GM21381 (cell line): Measurements from ENCODE around the gene TNFAIP8L2.

Experiments used
- ATAC-seq: cut with Tn5 transposase; IDR thresholded peaks from one replicate; pipeline ENCODE4 v1.9.1; 2021; ENCODE audit warnings: mild to moderate bottlenecking, moderate library complexity; ENCODE audit not compliant: unreplicated experiment

The TNFAIP8L2 gene

DNA sequence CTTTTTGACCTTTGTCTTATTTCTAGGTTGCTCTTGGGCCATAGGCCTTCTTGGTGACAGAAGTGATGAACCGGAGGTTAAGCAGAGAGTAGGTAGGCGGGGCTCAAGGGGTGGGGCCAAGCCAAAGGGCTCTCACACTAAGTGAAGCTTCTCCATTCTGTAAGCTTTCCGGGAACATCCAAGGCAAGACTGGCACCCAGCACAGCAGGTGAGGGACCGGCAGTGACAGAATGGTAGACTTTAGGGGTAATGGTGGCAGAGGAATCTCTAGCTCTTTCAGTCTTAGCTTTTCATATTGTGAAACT, at the start of gene TNFAIP8L2:
TSS of gene TNFAIP8L2 (plus strand) at position 135 of the 305 bp plus-strand sequence. CDS start 2,049 bp downstream, outside the sequence.
- peak; percentile 57 for ATAC-seq

DNA sequence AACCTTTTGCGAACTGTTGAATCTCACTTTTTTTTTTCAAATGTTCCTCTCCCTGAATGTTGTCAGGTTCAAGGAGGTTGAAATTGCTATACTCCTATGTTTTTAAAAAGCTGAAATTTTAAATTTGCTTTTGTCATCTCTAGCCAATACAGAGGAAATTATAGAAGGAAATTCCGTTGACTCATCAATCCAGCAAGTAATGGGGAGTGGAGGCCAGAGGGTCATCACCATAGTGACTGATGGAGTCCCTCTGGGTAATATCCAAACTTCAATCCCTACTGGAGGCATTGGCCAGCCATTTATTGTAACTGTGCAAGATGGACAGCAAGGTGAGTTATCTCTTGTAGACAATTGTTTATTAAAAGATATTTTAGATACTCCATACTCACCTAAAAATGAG, 49.6 kb upstream of the TNFAIP8L2 start:
- ATAC-seq: no peak

DNA sequence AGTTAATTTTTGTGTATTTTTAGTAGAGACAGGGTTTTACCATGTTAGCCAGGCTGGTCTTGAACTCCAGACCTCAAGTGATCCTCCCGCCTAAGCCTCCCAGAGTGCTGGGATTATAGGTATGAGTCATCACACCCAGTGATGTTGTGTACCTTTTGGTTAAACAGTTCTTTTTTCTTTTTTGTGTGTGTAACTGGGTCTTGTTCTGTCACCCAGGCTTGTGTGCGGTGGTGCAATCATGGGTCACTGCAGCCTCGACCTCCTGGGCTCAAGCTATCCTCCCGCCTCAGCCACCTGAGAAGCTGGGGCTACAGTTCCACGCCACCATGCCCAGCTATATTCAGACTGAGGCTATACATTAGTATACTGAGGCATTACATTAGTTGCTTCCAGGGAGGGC, 48.1 kb upstream of the TNFAIP8L2 start:
- ATAC-seq: no peak

DNA sequence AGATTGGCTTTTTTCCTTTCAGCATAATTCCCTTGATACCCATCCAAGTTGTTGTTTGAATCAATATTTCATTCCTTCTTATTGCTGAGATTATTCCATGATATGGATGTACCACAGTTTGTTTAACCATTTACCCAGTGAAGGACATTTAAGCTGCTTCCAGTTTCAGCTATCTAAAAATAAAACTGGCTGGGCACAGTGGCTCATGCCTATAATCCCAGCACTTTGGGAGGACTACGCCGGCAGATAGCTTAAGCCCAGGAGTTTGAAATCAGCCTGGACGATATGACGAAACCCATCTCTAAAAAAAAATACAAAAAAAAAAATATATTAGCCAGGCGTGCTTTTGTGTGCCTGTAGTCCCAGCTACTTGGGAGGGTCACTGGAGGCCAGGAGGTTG, 42.6 kb upstream of the TNFAIP8L2 start:
- no peak for ATAC-seq

DNA sequence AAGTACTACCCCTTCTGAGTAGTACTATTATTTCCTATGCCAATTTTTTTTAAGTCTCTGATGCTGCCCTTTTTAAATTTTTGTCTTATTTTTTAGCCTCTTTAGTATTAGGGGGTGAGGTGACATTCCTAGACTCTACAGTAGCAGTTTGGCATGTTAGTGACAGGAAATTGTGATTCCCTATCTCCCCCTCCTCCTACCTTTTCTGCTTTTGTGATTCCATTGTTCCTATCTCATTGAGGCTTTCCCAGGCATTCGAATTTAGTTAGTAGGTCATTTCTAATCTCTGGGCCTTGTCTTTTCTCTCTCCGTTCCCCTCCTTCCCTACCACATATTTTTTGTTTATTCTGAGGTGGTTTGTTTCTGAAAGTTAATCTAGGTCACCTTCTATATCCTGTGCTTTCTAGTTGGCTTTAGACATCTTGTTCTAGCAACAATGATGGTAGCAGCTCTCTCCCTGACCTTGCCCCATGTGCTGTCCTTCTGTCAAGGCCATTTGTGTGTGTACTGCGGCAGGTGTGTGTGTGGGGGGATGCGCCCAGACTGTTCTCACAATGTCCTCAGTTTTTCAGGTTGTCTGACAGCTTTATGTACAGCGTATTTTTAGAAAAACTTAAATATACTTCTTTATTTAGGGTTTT, 31.6 kb upstream of the TNFAIP8L2 start:
- no peak for ATAC-seq

DNA sequence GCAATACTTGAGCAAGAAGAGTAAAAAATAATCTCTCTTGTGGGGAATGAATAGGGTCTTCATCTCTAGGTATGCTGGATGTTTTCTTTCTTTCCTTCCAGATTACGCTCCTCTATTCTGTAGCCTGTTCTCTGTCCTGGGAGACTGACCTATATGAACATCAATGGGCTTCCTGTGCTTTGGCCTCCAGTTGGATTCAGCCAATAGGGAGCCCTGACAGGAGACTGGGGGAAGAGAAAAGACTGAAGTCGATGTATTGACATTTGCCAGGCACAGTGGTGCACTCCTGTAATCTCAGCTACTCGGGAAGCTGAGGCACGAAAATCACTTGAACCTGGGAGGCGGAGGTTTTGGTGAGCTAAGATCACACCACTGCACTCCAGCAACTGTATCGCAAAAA, 27.6 kb upstream of the TNFAIP8L2 start:
- no peak for ATAC-seq

DNA sequence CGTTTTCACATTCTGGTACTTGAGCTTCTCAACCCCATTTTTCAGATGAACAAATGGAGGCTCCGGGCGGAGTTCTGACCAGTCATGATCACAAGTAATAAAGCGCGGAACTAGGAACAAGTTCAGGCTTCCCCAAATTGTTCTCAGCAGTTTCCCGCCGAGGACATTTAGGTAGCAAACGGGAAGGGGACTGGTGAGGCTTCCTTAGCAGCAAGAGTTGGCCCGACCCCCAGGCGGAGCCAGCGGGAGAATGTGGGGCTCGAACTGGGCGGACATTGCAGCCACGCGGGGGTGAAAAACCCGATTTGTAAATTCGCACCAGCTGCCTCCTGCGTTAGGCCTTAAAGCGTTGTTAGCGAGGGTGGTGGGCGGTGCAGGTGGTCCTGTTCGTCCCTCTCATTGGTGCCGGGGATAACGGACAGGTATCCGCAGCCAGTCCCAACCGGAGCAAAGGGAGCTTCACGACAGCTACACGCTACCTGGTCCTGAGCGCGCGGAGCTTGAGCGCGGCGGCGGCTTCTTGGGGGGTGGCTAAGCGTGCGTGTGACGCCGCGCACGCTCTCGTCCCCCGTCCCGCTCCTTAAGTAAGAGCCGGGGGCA, 25.4 kb upstream of the TNFAIP8L2 start:
- ATAC-seq: no peak

DNA sequence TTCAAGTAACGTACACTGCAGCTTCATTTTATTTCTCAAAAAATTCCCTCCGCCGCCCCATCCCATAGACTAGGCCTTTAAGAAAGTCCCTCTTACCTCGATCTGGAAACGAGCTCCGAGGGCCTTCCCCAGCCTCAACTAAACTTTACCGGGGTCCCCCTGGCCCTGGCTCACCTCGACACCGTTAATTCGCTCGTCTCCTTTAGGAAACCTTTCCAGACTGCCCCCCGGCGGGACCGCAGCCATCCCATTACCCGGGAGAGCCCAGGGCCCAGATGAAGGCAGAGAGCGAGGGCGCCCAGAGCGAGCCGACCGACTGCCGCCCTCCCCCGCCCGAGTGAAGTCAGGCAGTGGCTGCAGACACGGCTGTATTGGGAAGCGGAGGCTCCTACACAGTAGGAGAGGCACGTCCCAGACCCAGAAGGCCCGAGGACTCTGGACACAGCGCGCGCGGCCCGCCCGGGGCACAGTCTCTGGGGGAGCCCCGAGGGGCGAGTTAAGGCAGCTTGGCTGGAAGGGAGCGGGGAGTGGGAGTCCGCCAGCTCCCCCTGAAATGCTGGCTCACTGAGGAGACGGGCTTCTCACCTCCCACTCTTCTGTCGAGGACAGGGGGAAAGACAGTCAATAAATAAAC, 24.6 kb upstream of the TNFAIP8L2 start:
- no peak for ATAC-seq

DNA sequence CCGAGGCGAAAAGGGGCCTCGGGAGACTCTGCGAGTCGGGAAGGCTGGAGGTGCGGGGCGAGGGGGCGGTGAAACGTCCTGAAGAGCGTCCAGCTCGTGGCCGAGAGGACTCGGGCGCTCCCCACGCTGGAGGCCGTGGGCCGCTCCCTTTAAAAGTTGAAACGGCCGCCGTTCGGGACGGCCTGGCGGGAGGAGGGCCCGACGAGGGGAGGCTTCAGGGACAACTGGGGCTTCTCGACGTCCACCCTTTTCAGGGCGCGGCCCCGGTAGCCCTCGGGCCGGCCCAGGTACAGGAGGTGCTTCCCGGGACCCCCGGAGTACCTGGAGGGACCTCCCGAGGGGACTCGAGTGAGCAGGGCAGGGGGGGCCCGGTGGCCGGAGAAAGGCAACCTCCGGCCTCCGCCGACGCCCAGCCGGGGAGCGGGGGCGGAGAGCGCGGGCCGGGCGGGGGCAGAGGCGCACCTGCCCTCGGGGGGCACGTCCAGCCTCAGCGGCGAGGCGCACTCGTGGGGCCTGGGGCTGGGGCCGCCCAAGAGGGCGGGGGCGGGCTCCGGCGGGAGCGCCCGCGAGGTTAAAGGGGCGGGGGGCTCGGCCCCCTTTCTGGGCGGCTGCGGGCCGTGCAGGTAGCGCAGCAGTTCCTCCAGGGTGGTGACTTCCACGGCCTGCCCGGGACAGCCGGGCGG, 24.0 kb upstream of the TNFAIP8L2 start:
- no peak for ATAC-seq

DNA sequence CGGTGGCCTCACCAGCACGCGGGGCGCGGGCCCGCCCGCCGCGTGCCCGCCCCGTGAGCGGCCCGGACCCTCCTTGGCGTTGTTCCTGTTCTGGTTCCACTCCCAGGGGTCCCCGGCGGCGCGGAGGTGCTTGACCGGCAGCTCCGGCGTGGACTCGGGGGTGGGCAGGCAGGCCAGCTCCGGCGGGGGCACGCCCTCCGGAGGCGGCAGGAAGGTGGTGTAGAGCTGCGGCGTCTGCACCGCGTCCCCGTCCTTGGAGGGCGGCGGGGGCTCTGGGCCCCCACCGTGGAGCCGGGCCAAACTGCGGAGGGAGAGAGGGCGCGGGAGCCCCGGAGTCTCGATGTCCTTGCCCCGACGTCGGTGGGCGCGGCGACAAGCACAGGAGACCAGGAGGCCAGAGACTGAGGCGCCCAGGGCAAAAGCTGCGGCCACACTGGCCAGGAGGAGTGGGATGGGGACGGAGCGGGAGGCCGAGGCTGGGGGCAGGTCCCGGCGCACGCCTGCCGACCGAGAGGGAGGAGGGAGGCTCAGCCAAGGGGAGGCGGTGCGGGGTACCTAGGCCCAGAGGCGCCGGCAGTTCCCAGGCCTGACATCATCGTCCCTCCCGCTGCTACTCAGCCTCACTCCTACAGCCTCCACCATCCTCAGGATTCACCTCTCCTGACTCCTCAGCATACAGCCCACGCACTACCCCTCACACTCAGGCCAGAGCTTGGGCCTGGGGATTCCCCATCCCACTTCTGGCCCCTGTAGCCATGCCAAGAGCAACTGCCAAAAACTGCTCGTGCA, 23.2 kb upstream of the TNFAIP8L2 start:
- no peak for ATAC-seq

DNA sequence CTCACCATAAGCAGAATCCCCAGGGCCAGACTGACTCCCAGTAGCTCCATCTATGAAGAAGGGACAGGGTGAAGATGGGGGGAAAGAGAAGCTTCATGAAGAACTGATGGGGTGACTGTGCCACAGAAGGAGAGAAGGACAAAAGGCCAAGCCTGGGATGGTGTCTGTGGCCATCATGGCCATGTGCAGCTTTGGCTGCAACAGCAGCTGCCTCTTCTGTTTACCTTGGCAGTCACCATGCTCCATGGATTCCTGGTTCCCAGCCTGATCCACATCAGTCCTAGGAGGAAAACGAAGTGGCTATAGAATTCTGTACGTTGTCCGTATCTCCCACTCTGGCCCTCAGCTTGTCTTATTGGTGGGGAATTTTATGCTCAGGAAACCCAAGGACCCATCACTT, 22.1 kb upstream of the TNFAIP8L2 start:
- no peak for ATAC-seq

DNA sequence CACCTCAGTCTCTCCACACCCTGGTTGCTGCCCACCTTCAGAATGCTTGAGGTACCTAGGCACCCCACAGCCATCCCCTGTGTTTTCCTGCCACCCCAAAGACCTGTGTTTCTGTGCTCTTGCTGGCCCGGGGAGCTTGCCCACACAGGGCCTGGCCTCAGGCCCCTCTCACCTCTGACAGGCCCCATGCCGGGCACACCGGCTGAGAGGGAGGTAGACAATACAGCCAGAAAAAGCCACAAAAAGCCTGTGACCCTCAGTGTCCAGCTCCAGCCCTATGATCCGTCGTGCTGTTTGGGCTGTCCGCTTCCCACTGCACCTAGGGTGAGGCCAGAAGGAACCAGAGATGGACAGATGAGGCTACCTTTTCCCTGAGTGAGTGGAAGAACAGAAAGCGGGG, 21.5 kb upstream of the TNFAIP8L2 start:
- ATAC-seq: no peak

DNA sequence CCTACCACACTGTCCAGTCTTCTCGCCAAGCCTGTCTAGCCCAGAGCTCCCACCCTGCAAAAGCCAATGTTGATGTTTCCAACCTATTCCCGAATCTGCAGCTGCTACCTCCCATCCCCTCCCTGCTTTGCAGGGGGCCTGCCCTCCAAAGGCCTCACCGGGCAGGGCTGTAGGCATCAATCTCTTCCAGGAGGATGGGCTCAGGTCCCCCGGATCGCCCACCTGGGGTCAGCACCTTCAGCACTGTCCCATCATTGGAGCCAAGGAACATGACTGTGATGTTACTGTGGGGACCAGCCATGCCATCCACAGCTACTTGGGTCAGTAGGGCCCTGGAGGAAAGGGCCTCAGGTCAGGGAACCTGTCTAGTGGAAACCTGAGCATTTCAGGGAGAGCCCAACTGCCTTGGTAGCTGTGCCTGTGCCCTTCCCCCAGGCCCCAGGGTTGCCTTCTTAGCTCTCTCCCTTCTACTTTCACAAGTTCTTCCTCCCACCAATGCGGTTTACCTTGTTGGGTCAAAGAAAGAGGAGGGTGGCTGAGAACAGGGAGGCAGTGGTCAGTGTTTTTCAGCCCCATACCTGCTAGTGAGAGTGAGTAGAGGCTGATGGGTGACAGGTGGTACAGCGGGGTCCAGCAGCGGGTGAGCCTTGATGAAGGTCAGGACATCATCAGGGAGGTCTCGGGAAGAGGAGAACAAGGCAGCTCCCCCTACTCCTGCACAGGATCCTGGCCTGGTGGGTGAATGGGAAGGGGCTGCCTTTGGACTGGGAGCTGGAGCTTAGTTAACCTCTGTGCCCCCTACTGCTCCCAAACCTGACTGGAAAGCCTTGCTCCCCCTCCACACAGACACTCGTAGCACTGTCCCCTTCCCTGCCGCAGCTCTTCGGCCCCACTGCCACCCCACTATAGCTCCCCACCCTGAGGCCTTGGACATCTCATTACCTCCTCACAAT, 20.7 kb upstream of the TNFAIP8L2 start:
- no peak for ATAC-seq

DNA sequence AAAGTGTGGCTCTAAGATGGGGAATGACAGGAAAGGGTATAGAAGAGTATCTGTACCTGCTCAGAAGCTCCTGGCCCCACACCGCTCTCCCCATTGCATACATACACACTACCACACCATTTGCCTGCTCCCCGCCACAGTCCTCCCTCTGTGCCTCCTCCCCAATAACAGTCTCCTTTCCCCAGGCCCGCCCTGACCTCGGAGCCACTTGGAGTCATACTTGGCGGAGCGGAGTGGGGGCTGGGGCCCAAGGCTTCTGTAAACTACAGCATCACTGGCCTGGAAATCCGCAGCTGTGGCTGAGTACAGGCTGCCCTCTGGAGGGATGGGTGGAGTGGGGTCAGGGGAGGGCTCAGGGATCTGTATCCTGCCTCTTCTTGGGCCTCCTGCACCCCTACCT, 18.7 kb upstream of the TNFAIP8L2 start:
- no peak for ATAC-seq

DNA sequence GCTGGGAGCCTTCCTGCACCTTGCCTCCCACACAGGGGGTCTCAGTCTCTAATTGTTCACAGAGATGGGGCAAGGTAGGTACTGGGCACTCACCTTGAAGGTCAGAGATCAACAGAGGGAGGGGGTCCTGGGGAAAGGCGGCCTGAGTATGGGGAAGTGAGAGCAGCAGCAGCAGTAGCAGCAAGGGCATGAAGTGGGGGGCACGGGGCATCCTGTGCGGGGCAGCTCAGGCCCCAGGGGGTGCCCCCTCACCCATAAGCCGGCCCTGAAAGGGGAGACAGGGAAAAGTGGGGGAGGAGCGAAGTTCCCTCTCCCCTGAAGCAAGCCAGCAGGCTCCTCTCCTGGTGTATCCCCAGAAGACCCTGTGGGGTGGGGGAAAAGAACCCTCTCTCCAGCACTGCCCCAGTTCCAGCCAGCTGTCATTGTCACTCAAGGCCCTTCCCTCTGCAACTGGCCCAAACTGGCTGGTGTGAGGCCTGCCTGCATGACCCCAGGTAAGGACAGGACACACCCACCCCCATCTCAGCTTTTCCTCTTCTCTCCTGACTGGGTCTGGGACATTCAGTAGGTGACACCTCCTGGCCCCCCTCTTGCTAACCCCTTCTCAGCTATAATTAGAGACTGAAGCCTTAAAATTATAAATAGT, 13.9 kb upstream of the TNFAIP8L2 start:
- ATAC-seq: no peak

DNA sequence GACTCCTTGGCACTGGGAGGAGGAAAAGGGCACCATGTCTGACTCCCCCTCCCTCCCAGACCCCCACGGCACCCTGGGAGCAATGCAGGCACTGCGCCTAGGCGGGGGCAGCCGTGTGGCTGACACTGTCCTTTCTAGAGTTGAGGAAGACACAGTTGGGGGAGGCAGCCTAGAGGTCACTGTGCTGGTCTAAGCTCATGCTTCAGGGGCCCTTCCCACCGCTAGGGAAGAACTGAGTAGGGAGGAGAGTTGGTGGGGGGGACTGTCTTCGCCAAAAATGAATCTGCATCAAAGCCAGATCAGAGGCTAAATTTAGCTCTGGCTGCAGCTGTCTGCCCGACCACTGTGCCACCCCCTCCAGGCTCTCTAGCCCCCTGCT, 13.4 kb upstream of the TNFAIP8L2 start:
- no peak for ATAC-seq

DNA sequence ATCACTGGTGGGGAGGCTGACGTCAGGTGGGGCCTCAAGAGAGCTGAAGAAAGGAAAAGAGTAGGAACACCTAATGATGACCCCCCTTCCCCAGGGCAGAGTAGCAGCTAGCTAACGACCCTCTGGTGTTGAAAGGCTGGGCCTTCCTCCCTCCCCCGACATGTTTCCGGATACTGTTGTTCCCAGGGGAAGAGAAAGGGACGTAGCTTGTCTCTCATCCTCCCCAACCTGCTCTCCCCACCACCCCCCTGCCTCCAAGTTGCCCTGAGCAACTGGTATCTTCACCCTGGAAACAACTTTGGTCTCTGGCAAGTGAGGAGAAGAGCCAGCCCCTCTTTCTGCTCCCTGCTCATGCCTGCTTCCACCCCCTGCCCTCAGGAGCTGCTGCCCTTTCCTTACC, 12.5 kb upstream of the TNFAIP8L2 start:
- ATAC-seq: no peak

DNA sequence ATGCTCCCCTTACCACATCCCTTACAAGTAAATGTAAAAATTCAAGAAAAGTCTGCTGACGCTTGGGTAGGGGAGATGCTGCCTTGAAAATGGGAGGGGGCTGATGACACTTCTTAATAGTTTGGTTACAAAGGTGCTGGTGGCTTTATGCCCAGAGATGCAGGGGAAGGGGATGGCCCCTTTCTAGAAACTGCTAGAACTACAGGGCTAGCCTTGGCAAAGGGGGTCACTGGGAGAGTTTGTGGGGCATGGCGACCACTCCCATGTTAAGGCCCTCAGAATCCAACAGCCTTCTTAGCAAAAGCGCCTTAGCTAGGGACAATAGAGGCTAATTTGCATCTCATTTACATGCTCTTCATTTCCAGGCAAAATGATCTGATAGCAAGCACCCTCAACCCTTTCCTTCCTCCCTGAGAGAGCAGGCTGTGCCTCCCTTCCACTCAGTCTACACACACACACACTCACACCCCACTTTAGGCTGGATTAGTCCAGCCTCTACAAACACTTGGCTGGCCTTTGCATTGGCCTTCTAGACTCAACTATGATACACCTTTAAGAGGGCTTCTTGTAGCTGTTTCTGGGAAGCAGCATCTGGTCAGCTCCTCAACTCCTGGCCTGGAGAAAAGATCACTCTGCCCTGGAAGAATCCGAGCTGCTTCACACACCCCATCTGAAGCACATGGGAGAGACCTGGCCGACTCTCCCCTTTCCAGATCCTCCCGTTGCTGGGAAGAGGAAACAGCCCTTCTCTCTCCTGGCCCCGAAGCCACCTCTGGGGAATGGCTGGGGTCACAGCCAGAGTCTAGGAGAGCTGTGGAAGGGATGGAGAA, 11.8 kb upstream of the TNFAIP8L2 start:
- ATAC-seq: no peak
